ENCODE results near the gene RPS23.
A peak's percentile ranks its signal among the peaks of the same experiment; 100 is the strongest.

RPS23 gene

GRCh38 chr5:82244854-82245635 is 33.1 kb downstream of the RPS23 start:
- DNase-seq = peak in 3 of 56 donors; percentile 2 to 53 (median 4)

- DNase-seq = no peak
Observed at GRCh38 chr5:82244151-82244550, 34.0 kb downstream of the RPS23 start.

DNA sequence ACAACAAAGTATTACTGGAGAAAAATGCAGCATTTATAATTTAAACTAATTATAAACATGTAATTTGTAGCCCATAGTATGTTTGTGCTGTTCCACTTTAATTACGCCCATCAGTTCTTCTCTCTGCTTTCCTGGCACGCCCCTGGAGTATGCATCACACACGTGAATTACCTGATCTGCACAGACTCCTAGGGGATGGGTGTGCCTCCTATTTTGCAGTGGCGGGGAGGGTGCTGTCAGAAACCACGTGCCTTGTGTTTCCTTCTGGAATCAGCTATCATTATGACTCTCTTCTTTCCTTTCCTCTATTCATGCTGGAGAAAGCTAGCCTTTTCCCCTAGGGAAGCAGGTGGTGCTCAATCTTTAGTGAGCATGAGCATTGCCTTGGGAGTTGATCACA is 43.3 kb downstream of the RPS23 start:
- DNase-seq = no peak

DNA sequence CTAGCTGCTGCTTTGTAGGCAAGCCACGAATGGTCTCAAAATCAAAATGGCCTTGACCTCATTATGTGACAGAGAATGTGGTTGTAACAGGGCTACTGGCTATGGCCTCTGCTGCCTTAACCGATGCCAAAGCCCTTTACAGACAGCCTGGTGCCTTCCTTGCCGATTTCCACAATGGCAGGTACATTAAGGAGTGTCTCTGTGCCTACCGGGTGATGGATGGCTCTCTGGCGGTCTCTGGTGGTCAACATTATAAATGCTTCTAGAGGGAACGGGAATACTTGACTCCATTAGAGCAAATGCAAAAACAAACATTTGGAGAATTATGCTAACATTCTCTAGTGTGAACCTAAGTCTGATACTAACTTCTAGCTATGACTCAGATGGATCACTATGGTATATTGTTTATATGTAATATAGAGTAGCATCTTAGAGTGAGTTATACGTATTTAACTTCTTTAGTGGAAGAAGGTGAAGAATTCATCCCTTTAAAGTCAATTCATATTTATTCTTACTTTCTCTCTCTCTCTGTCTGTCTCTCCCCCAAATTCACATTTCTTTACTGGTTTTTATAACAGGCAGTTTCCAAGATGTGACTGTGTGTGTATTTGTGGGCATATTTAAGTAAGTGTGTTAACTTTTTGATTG is 52.5 kb downstream of the RPS23 start:
- DNase-seq = peak in 48 of 56 donors; percentile 1 to 77 (median 21)
